HG03159 (cell line): ENCODE measurements around the gene RASGEF1C.

Experiments
- ATAC-seq: cut with Tn5 transposase; IDR thresholded peaks from one replicate; pipeline ENCODE4 v1.9.1; 2021; ENCODE audit warnings: mild to moderate bottlenecking, moderate library complexity; ENCODE audit not compliant: unreplicated experiment

Gene RASGEF1C

DNA sequence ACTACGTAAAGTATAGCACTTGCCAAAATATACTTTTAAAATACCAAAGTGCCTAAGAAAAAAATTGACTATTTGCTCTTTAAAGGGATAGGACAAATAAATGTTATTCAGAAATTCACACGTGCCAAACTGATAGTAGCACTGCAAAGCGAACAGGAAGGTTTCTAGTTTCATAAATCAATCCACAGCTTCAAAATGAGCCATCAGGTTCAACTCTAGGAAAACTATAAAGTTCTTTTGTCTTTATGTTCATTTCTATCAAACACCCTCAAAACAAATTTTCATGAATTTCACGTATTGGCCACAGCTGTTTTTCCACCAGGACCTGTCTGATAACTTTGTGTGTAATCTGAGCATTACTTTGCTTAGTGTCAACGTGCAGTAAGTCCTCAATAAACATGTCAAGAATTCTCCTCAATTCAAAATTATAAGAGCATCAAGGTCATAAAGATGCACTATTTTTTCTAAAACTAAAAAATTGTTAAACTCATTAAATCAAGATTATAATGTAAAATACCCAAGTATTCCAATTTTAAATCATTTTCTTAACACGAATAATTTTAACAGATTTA, 140.4 kb downstream of the RASGEF1C start:
- no peak for ATAC-seq

DNA sequence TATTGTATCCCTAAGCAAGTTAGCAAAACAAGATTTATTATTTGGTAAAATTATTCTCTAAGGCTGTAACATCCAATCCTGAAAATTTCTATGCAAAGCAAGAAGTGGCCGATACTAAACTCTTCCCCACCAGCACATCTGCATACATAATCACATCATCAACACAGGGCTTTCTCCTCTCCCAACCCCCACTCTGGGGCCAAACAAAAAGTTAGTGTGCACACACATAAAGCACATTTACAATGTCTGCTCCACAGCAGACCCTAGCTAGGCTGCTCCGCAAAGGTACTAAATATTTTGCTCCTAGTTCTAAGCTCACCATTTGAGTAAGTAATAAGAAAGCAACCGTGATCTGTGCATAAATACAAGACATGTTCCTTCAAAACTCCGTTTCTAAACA, 141.0 kb downstream of the RASGEF1C start:
- no peak for ATAC-seq

DNA sequence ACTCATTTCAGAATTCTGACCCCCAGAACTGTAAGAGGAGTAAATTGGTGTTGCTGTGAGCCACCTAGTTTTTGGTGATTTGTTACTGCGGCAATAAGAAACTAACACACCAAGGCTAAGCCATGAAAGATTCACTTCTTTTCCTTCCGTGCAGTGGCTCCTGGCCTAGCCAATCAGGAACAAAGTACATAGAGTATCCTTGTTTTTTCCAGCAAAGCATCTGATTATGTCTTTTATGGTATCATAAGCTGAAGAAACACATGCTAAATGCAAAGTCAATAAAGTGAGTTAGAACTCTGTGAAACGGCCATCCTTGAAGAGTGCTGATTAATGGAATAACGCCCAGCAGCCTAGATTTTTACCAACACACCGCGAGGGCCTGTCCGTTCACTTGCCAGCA, 148.8 kb downstream of the RASGEF1C start:
- ATAC-seq, result no peak

DNA sequence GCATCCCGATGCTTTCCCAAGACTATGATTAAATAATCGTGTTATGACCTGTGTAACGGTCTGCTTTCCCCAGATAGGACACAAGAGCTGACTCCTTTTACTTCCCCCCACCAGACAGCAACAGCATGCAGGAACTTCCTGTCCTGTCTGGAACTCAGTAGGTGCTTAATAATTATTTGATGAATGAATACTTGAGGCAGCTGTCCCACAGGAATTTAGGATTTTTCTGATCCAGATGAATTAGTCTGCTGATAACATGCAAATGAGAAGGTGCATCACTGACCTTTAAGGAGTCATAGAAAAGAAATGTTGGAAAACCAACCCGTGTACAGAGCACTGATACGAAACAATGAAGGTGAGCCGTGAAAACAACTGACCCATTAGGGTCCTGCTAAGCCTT, 149.7 kb downstream of the RASGEF1C start:
- no peak for ATAC-seq

DNA sequence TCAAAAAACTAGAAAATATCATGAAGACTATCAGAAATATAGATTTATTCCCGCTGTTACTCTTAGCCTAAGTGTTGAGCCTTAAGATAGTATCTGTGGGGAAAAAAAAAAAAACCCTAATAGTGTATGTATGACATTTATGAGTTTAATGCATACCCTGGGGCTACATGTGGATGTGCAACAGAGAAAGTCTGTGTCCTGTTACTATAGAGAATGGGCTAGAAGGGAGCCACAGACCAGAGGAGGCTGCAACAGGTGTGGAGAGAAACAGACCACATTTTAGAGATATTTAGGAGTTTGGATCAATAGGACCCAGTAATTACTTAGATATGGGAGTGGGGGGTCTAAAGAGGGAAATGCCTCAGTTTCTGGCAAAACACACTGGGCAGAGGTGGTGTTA, 152.9 kb downstream of the RASGEF1C start:
- ATAC-seq, result no peak

DNA sequence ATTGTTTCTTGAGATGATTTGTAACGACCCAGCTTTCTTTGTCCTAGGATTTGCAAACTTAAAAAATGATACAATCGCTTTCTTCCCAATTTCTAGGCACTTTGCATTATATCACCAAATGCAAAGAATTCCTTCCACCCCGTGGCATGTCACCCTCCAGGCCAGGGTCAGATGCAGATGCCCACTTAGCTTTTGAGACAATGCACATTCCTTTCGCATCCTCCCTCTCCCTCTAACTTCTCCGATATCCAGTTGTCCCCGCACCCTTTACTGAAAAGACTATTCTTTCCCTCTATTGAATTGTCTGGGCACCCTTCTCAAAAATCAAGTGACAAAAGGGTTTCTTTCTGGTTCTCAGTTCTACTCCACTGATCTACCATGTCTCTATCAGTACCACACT, 154.8 kb downstream of the RASGEF1C start:
- ATAC-seq, result no peak

DNA sequence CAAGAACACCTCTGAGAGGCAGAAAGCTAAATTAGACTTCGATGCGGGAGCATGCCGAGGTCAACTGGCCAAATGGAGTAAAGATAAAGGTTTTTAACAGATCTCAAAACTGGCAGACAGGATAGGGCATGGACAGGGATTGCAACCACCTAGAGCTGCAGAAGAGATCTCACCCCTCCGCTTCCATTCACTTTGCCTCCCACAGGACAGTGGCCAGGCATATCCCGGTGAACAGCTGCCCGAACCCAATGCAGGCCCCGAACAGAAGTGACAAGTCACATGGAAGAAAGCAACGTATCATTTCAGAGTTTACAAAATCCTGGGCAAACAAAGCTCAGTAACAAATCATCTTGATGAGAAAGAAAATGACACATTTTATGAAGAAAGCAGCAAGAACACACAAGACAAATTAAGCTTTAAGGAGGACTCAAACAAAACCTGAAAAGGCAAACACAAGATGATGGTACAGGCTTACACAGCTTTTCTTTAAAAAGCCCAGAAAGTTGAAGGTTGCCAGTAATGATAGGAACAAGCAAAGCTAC, 155.9 kb downstream of the RASGEF1C start:
- ATAC-seq, result no peak

DNA sequence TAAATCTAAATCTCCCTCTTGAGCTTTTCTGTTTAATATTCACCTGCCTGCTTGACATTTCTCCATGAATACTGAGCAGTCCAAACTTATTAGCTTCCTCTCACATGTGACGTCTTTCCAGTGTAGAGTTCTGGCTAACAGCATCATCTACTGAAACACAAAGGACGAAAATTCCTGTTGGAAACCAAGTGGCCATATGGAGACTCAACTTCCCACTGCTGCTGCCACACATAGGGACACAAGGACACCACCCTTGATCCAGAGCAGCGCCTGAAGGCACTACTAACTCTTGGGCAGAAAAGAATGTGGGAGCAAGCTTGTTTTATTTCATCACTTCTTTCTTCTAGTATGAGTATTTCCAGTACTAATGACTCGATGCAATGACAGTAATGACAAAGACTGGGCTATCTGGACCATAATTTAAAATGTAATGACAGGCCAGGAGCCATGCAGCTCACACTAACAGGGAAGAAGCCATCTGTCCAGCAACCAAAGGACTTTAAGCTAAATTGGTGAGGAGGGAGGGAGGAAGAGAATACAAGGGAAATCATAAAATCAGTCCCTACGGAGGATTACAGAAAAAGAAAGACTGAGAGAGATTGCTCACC, 156.7 kb downstream of the RASGEF1C start:
- ATAC-seq, result no peak
